Common myeloid progenitor, CD34-positive (primary cell): ENCODE measurements around the gene MACIR.

ENCODE experiments used
- CTCF ChIA-PET: fragments of 350-600 bp; sonication (Branson Sonifier 250); formaldehyde crosslinking; loops from one replicate; lab custom pipeline; 2021; ENCODE audit warnings: antibody characterized with exemption; lab: Charles Lee
- POLR2A ChIA-PET: fragments of 350-600 bp; sonication (Branson Sonifier 250); formaldehyde crosslinking; loops from one replicate; lab custom pipeline; 2021; ENCODE audit warnings: antibody characterized with exemption; lab: Charles Lee
- DNase-seq, 3 donors: peaks; one replicate each; pipeline versions ENCODE4 v3.0.0 to v3.0.0-alpha.2; 2013
- H3K27ac ChIP-seq, 2 experiments: 1 replicate in 1 of 2; 2 replicates in 1 of 2; pipeline ENCODE4 v1.7.0; 2013; ENCODE audit warnings: inconsistent platforms in 2 of 2, low read length in 2 of 2, mild to moderate bottlenecking in 2 of 2, low read depth in 1 of 2, moderate library complexity in 1 of 2; ENCODE audit not compliant: severe bottlenecking in 2 of 2, insufficient read depth in 1 of 2, poor library complexity in 1 of 2
- H3K27me3 ChIP-seq, 5 experiments: replicated peaks in 2 of 5; 1 replicate in 3 of 5; 2 replicates in 2 of 5; pipeline versions ENCODE4 v1.6.1 to v1.7.0; 2013; ENCODE audit warnings: low read length in 4 of 5, mild to moderate bottlenecking in 2 of 5, moderate library complexity in 2 of 5, inconsistent platforms in 1 of 5; ENCODE audit not compliant: insufficient read depth in 5 of 5, control insufficient read depth in 4 of 5
- H3K36me3 ChIP-seq, 4 experiments: 1 replicate in 2 of 4; 2 replicates in 2 of 4; pipeline versions ENCODE4 v1.6.1 to v1.7.0; 2013; ENCODE audit warnings: low read length in 3 of 4, control low read depth in 1 of 4, mild to moderate bottlenecking in 1 of 4; ENCODE audit not compliant: control insufficient read depth in 4 of 4, insufficient read depth in 4 of 4
- H3K4me1 ChIP-seq, 4 experiments: 1 replicate in 3 of 4; 2 replicates in 1 of 4; pipeline versions ENCODE4 v1.6.1 to v1.7.1; 2013; ENCODE audit warnings: low read length in 3 of 4, mild to moderate bottlenecking in 3 of 4, control low read depth in 1 of 4, inconsistent platforms in 1 of 4, moderate library complexity in 1 of 4; ENCODE audit not compliant: control insufficient read depth in 4 of 4, insufficient read depth in 4 of 4; ENCODE audit errors: control extremely low read depth in 1 of 4
- H3K4me3 ChIP-seq, 7 experiments: 1 replicate in 4 of 7; 2 replicates in 3 of 7; pipeline versions ENCODE4 v1.5.1 to v1.7.0; 2013; ENCODE audit warnings: mild to moderate bottlenecking in 7 of 7, low read length in 6 of 7, moderate library complexity in 6 of 7, inconsistent platforms in 2 of 7, low read depth in 2 of 7, control low read depth in 1 of 7; ENCODE audit not compliant: insufficient read depth in 4 of 7, control insufficient read depth in 1 of 7; ENCODE audit errors: extremely low read depth in 1 of 7
- H3K9me3 ChIP-seq, 5 experiments: 1 replicate in 4 of 5; 2 replicates in 1 of 5; pipeline versions ENCODE4 v1.6.1 to v1.7.1; 2013; ENCODE audit warnings: low read length in 4 of 5, mild to moderate bottlenecking in 2 of 5, inconsistent platforms in 1 of 5, low read depth in 1 of 5, moderate library complexity in 1 of 5; ENCODE audit not compliant: control insufficient read depth in 4 of 5, insufficient read depth in 2 of 5; ENCODE audit errors: control extremely low read depth in 1 of 5
- WGBS: methylation state at CpG from one replicate; pipeline ENCODE4 v1.1.5; 2013; ENCODE audit not compliant: insufficient coverage; 5-methylcytosine and 5-hydroxymethylcytosine counted together

Gene MACIR

DNA sequence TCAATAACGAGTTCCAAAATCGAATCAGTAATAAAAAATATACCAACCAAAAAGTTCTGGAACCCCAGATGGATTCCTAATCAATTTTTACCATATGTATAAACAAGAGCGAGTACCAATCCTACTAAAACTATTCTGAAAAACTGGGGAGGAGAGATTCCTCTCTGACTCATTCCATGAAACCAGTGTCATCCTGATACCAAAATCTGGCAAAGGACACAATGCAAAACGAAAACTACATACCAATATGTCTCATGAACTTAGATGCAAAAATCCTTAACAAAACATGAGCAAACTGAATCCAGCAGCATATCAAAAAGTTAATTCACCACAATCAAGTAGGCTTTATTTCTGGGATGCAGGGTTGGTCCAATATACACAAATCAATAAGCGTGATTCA is 30.5 kb upstream of the MACIR start:
- Histone ChIP-seq H3K4me1 (peaks cover 0 to 4% (median under 1%) of the 10 kb centered on the region in 4 experiments), H3K9me3 (no peaks in the 10 kb centered on the region), H3K36me3 (no peaks in the 10 kb centered on the region), H3K4me3 (no peak overlapping the region), H3K27me3 (no peaks in the 10 kb centered on the region), H3K27ac (no peak overlapping the region)
- WGBS: 93% methylated on average over 2 of the region's 5 CpGs
- DNase-seq: no peak
- CTCF ChIA-PET: interaction anchor here (1.6 kb wide), 1 partner anchor 247 kb away, joined by 4 read pairs; no protein-coding TSS in a partner anchor
- POLR2A ChIA-PET: no interaction called here

DNA sequence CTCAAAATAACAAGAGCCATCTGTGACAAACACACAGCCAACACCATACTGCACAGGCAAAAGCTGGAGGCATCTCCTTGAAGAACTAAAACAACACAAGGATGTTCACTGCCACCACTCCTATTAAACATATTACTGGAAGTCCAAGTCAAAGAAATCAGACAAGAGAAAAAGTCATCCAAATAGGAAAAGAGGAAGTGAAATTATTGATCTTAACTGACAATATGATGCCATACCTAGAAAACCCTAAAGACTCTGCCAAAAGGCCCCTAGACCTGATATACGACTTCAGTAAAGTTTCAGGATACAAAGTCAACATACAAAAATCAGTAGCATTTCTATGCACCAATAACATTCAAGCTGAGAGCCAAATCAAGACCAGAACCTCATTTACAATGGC is 30.0 kb upstream of the MACIR start:
- peaks cover 0 to 4% (median under 1%) of the 10 kb centered on the region in 4 experiments for H3K4me1 ChIP-seq
- H3K36me3 ChIP-seq: no peaks in the 10 kb centered on the region
- H3K27me3 ChIP-seq: no peaks in the 10 kb centered on the region
- ChIA-PET CTCF (interaction anchor here (1.6 kb wide), 1 partner anchor 246 kb away, joined by 4 read pairs; no protein-coding TSS in a partner anchor), POLR2A (no interaction called here)
- no peak overlapping the region for H3K27ac ChIP-seq
- no peaks in the 10 kb centered on the region for H3K9me3 ChIP-seq
- H3K4me3 ChIP-seq: no peak overlapping the region
- 100% methylated on average over 1 of the region's 1 CpG for WGBS
- no peak for DNase-seq

DNA sequence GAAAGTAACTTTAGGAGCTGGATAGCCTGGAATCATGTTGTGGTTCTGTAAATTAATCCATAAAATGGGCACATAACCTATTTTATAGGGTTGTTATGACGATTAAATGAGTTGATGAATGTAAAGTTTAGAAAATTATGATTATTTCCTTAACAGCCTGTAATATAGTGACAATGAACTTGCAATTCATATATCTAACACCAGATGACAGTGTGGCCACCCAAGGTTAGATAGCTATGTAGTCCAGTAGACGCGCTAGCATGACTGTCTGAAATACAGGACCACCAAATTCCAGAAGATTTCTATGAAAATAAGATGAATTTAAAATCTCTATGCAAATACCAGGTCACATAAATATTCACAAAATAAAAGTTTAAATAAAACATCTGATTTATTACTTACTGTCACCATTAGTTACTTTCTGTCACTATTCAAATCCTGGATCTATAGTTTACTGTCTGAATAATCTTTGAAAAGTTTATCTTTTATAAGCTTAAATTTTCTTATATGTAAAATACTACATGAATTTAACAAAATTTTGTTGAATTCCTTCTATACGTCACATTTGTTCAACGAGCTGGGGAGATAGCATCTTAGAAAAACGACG is 26.1 kb upstream of the MACIR start:
- no peak overlapping the region for H3K4me3 ChIP-seq
- no peaks in the 10 kb centered on the region for H3K27me3 ChIP-seq
- no peaks in the 10 kb centered on the region for H3K9me3 ChIP-seq
- no CpG with 5 or more reads among the region's 7 CpGs for WGBS
- ChIA-PET CTCF (interaction anchor here (0.8 to 6.8 kb wide), 13 partner anchors 9 to 254 kb away, joined by 3 to 76 read pairs (median 4); partner anchors contain the start of gene MACIR), POLR2A (no interaction called here)
- no peaks in the 10 kb centered on the region for H3K4me1 ChIP-seq
- no peak overlapping the region for H3K27ac ChIP-seq
- H3K36me3 ChIP-seq: no peaks in the 10 kb centered on the region
- peak; percentile 54 to 74 (median 74) for DNase-seq

DNA sequence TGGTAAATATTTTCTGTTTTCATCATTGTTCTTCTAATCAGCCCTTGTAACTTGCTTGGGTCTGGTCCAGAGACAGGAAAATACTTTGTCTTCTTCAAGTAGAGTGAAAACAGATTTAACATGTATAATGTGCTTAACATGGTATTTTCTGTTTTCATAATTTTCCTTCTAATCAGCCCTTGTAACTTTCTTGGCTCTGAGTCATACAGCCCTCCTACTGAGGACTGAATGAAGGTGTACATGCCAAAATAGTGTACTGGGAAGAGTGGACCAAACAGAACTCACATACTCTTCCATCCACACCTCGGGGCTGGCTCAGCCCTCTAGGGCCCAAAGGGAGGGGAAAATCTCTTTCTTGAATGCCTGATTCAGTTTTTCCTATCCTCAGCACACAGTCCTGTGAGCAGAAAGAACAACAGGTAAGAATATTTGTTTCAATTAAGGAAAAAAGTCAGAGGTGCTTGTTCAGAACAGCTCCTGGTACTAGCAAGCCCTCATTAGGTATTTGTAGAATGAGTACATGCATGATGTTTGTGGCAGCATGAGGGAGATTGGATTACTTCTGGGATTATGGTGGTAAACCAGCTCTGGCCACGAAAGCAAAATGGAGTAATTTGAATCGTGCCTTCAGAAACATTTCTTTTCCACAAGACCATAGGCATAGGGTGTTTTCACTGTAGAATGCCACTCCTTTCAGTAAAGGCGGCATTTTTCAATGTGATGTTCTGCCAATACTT is 24.2 kb upstream of the MACIR start:
- CTCF ChIA-PET: interaction anchor here (6.8 kb wide), 1 partner anchor 241 kb away, joined by 76 read pairs; no protein-coding TSS in a partner anchor
- POLR2A ChIA-PET: no interaction called here
- no peak overlapping the region for H3K27ac ChIP-seq
- H3K9me3 ChIP-seq: peaks cover 0 to 2% (median 0%) of the 10 kb centered on the region in 5 experiments
- no peaks in the 10 kb centered on the region for H3K27me3 ChIP-seq
- DNase-seq: no peak
- no peak overlapping the region for H3K4me3 ChIP-seq
- no peaks in the 10 kb centered on the region for H3K4me1 ChIP-seq
- no peaks in the 10 kb centered on the region for H3K36me3 ChIP-seq
- 100% methylated on average over 1 of the region's 4 CpGs for WGBS

DNA sequence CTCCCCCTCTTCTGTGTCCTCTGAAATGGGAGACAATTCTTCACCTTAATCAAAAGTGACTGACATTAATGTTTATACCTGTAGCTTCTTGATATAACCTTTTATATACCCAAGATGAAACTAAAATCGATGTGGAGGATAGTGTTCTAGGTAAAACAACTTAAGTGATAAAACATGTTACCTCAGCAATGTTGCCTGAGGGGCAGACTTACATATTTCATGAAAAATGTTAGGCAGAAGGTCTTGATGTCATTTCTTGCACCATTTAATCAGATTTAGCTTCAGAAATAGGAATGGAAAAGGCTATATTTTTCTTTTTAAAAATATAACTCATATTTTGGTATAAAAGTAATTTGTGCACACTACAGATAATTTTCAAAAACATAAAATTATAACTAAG is 22.7 kb upstream of the MACIR start:
- ChIA-PET POLR2A (no interaction called here), CTCF (interaction anchor here (6.8 kb wide), 1 partner anchor 239 kb away, joined by 76 read pairs; no protein-coding TSS in a partner anchor)
- Histone ChIP-seq H3K9me3 (peaks cover 0 to 10% (median 0%) of the 10 kb centered on the region in 5 experiments), H3K27ac (no peak overlapping the region), H3K27me3 (no peaks in the 10 kb centered on the region), H3K4me1 (no peaks in the 10 kb centered on the region), H3K4me3 (no peak overlapping the region), H3K36me3 (no peaks in the 10 kb centered on the region)
- WGBS: no CpG with 5 or more reads among the region's 1 CpG
- DNase-seq: no peak

DNA sequence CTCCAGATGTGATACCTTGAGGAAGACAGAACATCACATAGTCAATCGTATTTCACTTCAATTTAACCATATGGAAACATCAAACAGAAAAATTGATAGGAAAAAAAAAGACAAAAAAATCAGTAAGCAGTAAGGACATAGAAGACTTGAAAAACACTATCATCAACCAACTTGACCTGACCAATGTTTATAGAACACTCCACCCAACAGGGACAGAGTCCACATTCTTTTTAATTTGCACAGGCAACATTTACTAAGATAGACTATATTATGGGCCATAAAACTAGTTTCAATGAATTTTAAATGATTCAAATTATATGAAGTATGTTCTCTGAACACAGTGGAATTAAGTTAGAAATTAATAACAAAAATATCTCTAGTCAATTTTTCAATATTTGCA is 20.8 kb upstream of the MACIR start:
- POLR2A ChIA-PET: no interaction called here
- Histone ChIP-seq H3K27ac (no peak overlapping the region), H3K4me1 (no peaks in the 10 kb centered on the region), H3K4me3 (no peak overlapping the region), H3K36me3 (no peaks in the 10 kb centered on the region), H3K9me3 (peaks cover 0 to 14% (median 6%) of the 10 kb centered on the region in 5 experiments), H3K27me3 (no peaks in the 10 kb centered on the region)
- WGBS: no CpG with 5 or more reads among the region's 1 CpG
- DNase-seq: no peak
- CTCF ChIA-PET: interaction anchor here (1.5 kb wide), 1 partner anchor 237 kb away, joined by 4 read pairs; no protein-coding TSS in a partner anchor

DNA sequence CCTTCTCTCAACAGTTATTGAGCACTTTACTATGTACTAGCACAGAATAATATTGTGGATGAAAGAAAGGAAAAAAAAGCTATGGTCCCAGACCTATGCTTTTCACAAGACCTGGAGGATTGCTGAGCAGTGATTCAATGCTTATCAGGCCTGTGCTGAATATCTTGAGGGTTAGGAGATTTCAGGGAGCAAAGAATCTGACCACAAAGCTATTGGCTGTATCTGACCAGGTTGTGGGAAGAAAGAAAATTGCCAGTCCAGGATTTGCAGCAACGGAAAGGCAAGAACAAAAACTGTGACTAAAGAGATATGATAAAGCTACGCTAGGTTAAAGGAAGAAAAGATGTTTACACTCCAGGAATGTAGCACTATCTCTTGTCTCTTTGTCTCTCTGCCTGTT is 14.9 kb upstream of the MACIR start:
- no peak overlapping the region for H3K27ac ChIP-seq
- no peak overlapping the region for H3K4me3 ChIP-seq
- H3K27me3 ChIP-seq: no peaks in the 10 kb centered on the region
- no peak for DNase-seq
- ChIA-PET CTCF (interaction anchor here (0.8 kb wide), 1 partner anchor 29 kb away, joined by 3 read pairs; no protein-coding TSS in a partner anchor), POLR2A (no interaction called here)
- H3K36me3 ChIP-seq: no peaks in the 10 kb centered on the region
- peaks cover 0 to 14% (median 6%) of the 10 kb centered on the region in 5 experiments for H3K9me3 ChIP-seq
- 92% methylated on average over 2 of the region's 2 CpGs for WGBS
- no peaks in the 10 kb centered on the region for H3K4me1 ChIP-seq
